Upper lobe of left lung (tissue), 4 donors: ENCODE measurements around the gene TEX10.

ENCODE experiments used
- EP300 ChIP-seq, 4 donors: sonication (generic); formaldehyde crosslinking; IDR thresholded peaks; one replicate each; pipeline ENCODE4 v1.5.1; 2017; ENCODE audit warnings: antibody characterized with exemption in 4 of 4, control low read depth in 2 of 4
- POLR2A ChIP-seq, 4 donors: fragments of 450-650 bp; IDR thresholded peaks; one replicate each; pipeline ENCODE4 v1.5.1; 2016 to 2017; ENCODE audit warnings: antibody characterized with exemption in 4 of 4, mild to moderate bottlenecking in 2 of 4
- POLR2AphosphoS5 ChIP-seq, 2 donors: sonication (generic); formaldehyde crosslinking; IDR thresholded peaks; one replicate each; pipeline ENCODE4 v1.5.1; 2017; ENCODE audit warnings: antibody characterized with exemption in 2 of 2
- TF ChIP-seq, protein P1 (sequence below), 6 experiments: fragments of 450-650 bp in 4 of 6; fragments of 200-600 bp in 2 of 6; sonication (generic) in 2 of 6; IDR thresholded peaks; one replicate each; pipeline ENCODE4 v1.5.1; 2016 to 2019; ENCODE audit warnings: antibody characterized with exemption in 6 of 6

- TF ChIP-seq POLR2A (IDR thresholded peaks at IDR 0.05) (no peak), EP300 (IDR thresholded peaks at IDR 0.05) (no peak), POLR2AphosphoS5 (IDR thresholded peaks at IDR 0.05) (no peak)
- TF ChIP-seq, protein P1, sequence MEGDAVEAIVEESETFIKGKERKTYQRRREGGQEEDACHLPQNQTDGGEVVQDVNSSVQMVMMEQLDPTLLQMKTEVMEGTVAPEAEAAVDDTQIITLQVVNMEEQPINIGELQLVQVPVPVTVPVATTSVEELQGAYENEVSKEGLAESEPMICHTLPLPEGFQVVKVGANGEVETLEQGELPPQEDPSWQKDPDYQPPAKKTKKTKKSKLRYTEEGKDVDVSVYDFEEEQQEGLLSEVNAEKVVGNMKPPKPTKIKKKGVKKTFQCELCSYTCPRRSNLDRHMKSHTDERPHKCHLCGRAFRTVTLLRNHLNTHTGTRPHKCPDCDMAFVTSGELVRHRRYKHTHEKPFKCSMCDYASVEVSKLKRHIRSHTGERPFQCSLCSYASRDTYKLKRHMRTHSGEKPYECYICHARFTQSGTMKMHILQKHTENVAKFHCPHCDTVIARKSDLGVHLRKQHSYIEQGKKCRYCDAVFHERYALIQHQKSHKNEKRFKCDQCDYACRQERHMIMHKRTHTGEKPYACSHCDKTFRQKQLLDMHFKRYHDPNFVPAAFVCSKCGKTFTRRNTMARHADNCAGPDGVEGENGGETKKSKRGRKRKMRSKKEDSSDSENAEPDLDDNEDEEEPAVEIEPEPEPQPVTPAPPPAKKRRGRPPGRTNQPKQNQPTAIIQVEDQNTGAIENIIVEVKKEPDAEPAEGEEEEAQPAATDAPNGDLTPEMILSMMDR (IDR thresholded peaks at IDR 0.05) = no peak
These were observed 58.4 kb downstream of the TEX10 start for GRCh38 chr9:100294341-100294740.
